ENCODE measurements around the gene THSD7A.

Gene THSD7A

GRCh38 chr7:11638011-11638774 lies 193.8 kb downstream of the THSD7A start:
- DNase-seq (ENCODE audit: low spot score), result no peak

- no peak for DNase-seq (ENCODE audit: low spot score)
These were observed 195.7 kb downstream of the THSD7A start for GRCh38 chr7:11636274-11636673.

- no peak for DNase-seq (ENCODE audit: low spot score)
These were observed 198.7 kb downstream of the THSD7A start for GRCh38 chr7:11633310-11633709.

- DNase-seq (ENCODE audit: low spot score), result no peak
These were observed 201.6 kb downstream of the THSD7A start for GRCh38 chr7:11630355-11630754.

- no peak for DNase-seq (ENCODE audit: low spot score)
These were observed 206.3 kb downstream of the THSD7A start for GRCh38 chr7:11625669-11626068.

- DNase-seq (ENCODE audit: low spot score), result no peak
These were observed 208.8 kb downstream of the THSD7A start for GRCh38 chr7:11623093-11623678.

GRCh38 chr7:11620406-11621253 lies 211.4 kb downstream of the THSD7A start:
- DNase-seq (ENCODE audit: low spot score), result no peak

GRCh38 chr7:11616466-11616865 lies 215.5 kb downstream of the THSD7A start:
- no peak for DNase-seq (ENCODE audit: low spot score)

- no peak for DNase-seq (ENCODE audit: low spot score)
These were observed 216.8 kb downstream of the THSD7A start for GRCh38 chr7:11615174-11615573.

GRCh38 chr7:11613292-11613930 lies 218.6 kb downstream of the THSD7A start:
- DNase-seq (ENCODE audit: low spot score), result no peak

GRCh38 chr7:11612737-11613136 lies 219.3 kb downstream of the THSD7A start:
- no peak for DNase-seq (ENCODE audit: low spot score)

- DNase-seq (ENCODE audit: low spot score), result no peak
These were observed 222.8 kb downstream of the THSD7A start for GRCh38 chr7:11609096-11609670.

GRCh38 chr7:11607686-11608085 lies 224.3 kb downstream of the THSD7A start:
- no peak for DNase-seq (ENCODE audit: low spot score)

- DNase-seq (ENCODE audit: low spot score), result no peak
These were observed 226.2 kb downstream of the THSD7A start for GRCh38 chr7:11605749-11606148.

GRCh38 chr7:11604505-11604904 lies 227.5 kb downstream of the THSD7A start:
- no peak for DNase-seq (ENCODE audit: low spot score)

GRCh38 chr7:11601761-11602160 lies 230.2 kb downstream of the THSD7A start:
- DNase-seq (ENCODE audit: low spot score), result no peak

- no peak for DNase-seq (ENCODE audit: low spot score)
These were observed 238.7 kb downstream of the THSD7A start for GRCh38 chr7:11593322-11593721.

GRCh38 chr7:11592699-11593098 lies 239.3 kb downstream of the THSD7A start:
- DNase-seq (ENCODE audit: low spot score), result no peak

GRCh38 chr7:11591943-11592342 lies 240.1 kb downstream of the THSD7A start:
- no peak for DNase-seq (ENCODE audit: low spot score)

- no peak for DNase-seq (ENCODE audit: low spot score)
These were observed 240.9 kb downstream of the THSD7A start for GRCh38 chr7:11591055-11591633.

GRCh38 chr7:11589251-11589650 lies 242.7 kb downstream of the THSD7A start:
- DNase-seq (ENCODE audit: low spot score), result no peak

- DNase-seq (ENCODE audit: low spot score), result no peak
These were observed 244.2 kb downstream of the THSD7A start for GRCh38 chr7:11587814-11588213.

Data from CD4-positive, alpha-beta T cell treated with Interleukin-6 at 100 ng/mL for 8 hours (primary cell).